RWPE2 (cell line): Measurements from ENCODE around the gene RPA1.

ENCODE experiments used
- ATAC-seq: fragments of 200-7000 bp; cut with Tn5 transposase; 3 replicates; pipeline ENCODE4 v1.9.1; 2021; ENCODE audit warnings: low read depth
- DNase-seq: peaks from one replicate; pipeline ENCODE4 v3.0.0-alpha.2; 2020; ENCODE audit warnings: low spot score
- H3K27ac ChIP-seq: fragments of 450-650 bp; 2 replicates; pipeline ENCODE4 v1.5.1; 2017; ENCODE audit warnings: mild to moderate bottlenecking; ENCODE audit not compliant: poor library complexity, severe bottlenecking
- H3K27me3 ChIP-seq: fragments of 250-450 bp; sonication (Bioruptor Pico); 2 replicates; pipeline ENCODE4 v1.5.1; 2021; ENCODE audit warnings: mild to moderate bottlenecking, moderate library complexity; ENCODE audit not compliant: insufficient read depth, poor library complexity, severe bottlenecking
- H3K36me3 ChIP-seq: fragments of 250-450 bp; sonication (Bioruptor Pico); 2 replicates; pipeline ENCODE4 v1.5.1; 2020; ENCODE audit warnings: low read depth, mild to moderate bottlenecking, moderate library complexity
- H3K4me1 ChIP-seq: fragments of 250-450 bp; sonication (Bioruptor Pico); 2 replicates; pipeline ENCODE4 v1.5.1; 2021; ENCODE audit warnings: mild to moderate bottlenecking, moderate library complexity; ENCODE audit not compliant: insufficient read depth, poor library complexity, severe bottlenecking
- H3K4me3 ChIP-seq: fragments of 250-450 bp; sonication (Bioruptor Pico); 2 replicates; pipeline ENCODE4 v1.5.1; 2021; ENCODE audit warnings: mild to moderate bottlenecking, moderate library complexity; ENCODE audit not compliant: severe bottlenecking
- H3K9me3 ChIP-seq: fragments of 250-450 bp; sonication (Bioruptor Pico); 2 replicates; pipeline ENCODE4 v1.5.1; 2021; ENCODE audit warnings: mild to moderate bottlenecking, moderate library complexity; ENCODE audit not compliant: severe bottlenecking
- TF ChIP-seq, protein P1 (sequence below): fragments of 450-650 bp; IDR thresholded peaks from one replicate; pipeline ENCODE4 v1.5.1; 2017; ENCODE audit warnings: mild to moderate bottlenecking, moderate library complexity; ENCODE audit not compliant: poor library complexity, severe bottlenecking

Gene RPA1

DNA sequence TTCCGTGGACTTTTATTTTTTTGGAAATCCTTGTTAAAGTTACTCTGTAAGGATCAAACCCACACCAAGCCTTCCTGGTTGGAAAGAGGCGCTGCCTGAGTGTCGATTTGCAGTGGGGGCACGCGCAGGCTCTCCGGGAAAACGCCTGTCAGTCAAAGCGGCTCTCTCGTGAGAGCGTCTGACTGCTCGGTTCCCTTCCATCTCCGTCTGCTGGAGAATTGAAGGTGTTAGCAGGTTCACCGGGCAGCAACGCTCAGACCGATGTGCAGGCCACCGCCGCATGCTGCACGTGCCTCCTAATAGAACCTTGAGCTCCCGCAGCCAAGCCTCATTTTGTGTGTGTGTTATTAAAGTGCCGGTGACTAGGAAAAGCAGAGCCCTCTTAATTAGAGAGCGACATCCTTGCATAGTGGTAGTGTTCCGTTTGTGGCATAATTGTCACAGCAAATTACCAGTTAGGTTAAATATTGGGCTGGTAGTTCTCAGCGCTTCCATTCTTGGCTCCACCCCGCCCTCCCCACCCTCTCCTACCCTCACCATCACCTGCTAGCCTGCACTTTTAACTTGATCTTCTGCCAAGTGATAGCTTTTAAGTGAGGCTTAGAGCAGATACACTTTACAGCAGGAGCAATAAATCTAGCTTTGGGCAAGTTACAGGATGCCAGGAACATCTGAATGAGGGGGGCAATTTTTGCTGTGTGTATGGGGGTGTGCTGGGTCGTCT is 75.5 kb downstream of the RPA1 start:
- DNase-seq, result no peak
- H3K4me3 ChIP-seq, result no peak overlapping the region

DNA sequence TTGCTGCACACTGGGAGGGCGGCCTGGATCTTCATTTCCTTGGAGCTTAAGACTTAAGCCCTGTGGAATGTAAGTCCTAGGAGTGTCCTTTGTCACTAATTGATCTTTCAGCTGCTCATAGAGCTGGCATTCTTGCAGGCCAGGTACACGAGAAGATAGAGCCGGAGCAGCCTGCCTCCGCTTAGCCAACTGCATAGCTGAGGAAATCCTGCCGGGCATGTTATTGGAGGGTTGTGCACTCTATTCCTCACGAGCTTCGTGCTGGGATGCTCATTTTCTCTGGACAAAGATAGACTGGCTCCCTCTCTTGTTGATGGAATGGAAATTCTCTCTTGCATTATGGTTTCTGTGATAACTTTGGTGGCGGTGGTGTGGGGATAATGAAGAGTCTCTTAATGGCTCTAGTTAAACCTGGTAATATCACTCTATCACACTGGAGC is 76.9 kb downstream of the RPA1 start:
- ATAC-seq (no peak), DNase-seq (no peak)
- no peaks in the 10 kb centered on the region for H3K4me1 ChIP-seq
- no peak overlapping the region for H3K4me3 ChIP-seq
- TF ChIP-seq, protein P1, sequence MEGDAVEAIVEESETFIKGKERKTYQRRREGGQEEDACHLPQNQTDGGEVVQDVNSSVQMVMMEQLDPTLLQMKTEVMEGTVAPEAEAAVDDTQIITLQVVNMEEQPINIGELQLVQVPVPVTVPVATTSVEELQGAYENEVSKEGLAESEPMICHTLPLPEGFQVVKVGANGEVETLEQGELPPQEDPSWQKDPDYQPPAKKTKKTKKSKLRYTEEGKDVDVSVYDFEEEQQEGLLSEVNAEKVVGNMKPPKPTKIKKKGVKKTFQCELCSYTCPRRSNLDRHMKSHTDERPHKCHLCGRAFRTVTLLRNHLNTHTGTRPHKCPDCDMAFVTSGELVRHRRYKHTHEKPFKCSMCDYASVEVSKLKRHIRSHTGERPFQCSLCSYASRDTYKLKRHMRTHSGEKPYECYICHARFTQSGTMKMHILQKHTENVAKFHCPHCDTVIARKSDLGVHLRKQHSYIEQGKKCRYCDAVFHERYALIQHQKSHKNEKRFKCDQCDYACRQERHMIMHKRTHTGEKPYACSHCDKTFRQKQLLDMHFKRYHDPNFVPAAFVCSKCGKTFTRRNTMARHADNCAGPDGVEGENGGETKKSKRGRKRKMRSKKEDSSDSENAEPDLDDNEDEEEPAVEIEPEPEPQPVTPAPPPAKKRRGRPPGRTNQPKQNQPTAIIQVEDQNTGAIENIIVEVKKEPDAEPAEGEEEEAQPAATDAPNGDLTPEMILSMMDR, result no peak
- no peaks in the 10 kb centered on the region for H3K36me3 ChIP-seq
- no peak overlapping the region for H3K27ac ChIP-seq
- peaks cover 18% of the 10 kb centered on the region for H3K27me3 ChIP-seq
- H3K9me3 ChIP-seq, result no peaks in the 10 kb centered on the region

More for the DNA sequence above, 75.5 kb downstream of the RPA1 start:
- no peaks in the 10 kb centered on the region for H3K4me1 ChIP-seq
- no peak for ATAC-seq
- H3K27ac ChIP-seq, result no peak overlapping the region
- H3K27me3 ChIP-seq, result peaks cover 18% of the 10 kb centered on the region
- TF ChIP-seq, protein P1, result no peak
- no peaks in the 10 kb centered on the region for H3K9me3 ChIP-seq
- H3K36me3 ChIP-seq, result no peaks in the 10 kb centered on the region

DNA sequence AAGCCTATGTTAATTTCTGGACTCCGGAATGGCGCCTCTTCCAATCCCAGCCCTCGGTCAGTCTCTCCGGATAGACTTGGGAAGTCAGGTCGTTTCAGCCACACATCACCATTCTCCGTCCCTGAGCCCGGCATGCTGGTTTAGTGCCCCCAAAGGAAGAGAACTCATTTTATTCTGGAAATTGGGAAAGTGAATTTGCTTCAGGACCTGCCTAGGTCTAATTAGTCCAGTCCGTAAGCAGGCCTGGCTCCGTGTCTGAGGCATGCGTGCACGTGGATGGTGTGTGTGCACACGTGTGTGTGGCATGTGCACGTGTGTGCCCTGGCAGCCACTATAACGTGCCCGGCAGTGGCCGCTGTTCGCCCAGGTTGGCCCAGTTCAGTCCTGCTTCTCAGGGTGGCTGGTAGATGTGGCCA is 77.4 kb downstream of the RPA1 start:
- no peaks in the 10 kb centered on the region for H3K4me1 ChIP-seq
- no peaks in the 10 kb centered on the region for H3K9me3 ChIP-seq
- H3K27ac ChIP-seq, result no peak overlapping the region
- no peaks in the 10 kb centered on the region for H3K36me3 ChIP-seq
- DNase-seq (no peak), ATAC-seq (no peak)
- TF ChIP-seq, protein P1, result no peak
- H3K4me3 ChIP-seq, result no peak overlapping the region
- H3K27me3 ChIP-seq, result peaks cover 18% of the 10 kb centered on the region

DNA sequence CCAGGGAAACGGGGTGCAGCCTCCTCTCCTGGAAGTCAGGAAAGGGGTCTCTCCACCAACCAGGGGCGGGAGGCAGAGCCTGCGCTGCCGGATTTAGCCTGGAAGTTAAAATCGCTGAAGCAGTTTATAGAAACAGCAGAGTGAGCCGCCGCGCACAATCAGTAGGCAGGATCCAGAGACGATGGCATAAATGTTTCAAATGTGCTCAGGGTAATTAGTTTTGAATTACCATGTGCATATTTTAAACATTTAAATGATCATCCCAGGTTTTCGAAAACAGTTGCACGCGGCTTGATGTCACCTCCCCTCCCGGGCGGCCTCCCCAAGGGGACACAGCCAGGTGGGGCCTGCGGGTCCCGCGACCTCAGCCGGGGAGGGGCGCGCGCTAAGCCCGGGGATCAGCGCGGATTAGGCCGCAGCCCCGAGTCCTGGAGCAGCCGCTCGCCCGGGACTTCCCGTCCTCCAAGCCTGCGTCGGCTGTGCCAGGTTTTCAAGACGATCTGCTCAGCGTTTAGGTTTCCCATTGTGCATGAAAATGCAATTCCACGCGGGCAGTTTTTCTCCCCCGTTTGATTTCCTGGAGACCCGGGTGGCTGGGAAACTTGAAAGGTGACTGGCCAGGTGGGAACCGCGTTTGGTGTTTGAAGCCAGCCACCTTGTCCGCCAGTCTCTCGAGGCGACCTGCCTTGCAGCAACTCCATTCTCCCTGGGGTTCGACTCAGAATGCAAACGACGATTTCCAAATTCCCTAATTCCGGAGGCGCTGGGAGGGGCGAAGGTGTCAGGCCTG is 78.3 kb downstream of the RPA1 start:
- Histone ChIP-seq H3K27me3 (peaks cover 20% of the 10 kb centered on the region), H3K4me1 (no peaks in the 10 kb centered on the region), H3K36me3 (no peaks in the 10 kb centered on the region), H3K27ac (no peak overlapping the region), H3K4me3 (no peak overlapping the region), H3K9me3 (no peaks in the 10 kb centered on the region)
- no peak for DNase-seq
- ATAC-seq, result no peak
- TF ChIP-seq, protein P1, result no peak
